ENCODE measurements around the gene BAIAP3.

DNA sequence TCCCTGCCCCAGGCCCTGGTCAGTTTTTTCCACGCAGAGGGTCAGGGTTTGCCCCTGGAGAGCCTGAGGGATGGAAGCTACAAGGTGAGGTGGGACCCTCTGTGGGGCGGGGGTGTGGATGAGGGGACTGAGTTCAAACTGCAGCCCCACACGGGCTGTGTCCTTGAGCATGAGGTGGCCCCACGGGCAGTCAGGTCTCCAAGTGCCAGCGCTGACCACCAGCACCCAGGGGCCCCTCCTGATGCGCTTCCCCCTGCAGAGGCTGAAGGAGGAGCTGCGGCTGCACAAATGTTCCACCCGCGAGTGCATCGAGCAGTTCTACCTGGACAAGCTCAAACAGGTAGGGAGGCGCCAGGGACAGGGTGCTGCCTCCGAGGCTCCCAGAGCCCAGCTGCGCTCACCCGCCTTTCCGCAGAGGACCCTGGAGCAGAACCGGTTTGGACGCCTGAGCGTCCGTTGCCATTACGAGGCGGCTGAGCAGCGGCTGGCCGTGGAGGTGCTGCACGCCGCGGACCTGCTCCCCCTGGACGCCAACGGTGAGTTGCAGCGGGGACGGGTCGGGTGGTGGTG, 13.9 kb downstream of the BAIAP3 start:
- no peak for TF ChIP-seq ZNF274 (IDR thresholded peaks at IDR 0.05; ENCODE audit: insufficient read depth, insufficient read length)
- no peak for TF ChIP-seq EP300 (IDR thresholded peaks at IDR 0.05; ENCODE audit: borderline replicate concordance in 1 of 2, control insufficient read depth in 1 of 2, low read depth in 2 of 2, low read length in 2 of 2)
- TF ChIP-seq, protein P1, sequence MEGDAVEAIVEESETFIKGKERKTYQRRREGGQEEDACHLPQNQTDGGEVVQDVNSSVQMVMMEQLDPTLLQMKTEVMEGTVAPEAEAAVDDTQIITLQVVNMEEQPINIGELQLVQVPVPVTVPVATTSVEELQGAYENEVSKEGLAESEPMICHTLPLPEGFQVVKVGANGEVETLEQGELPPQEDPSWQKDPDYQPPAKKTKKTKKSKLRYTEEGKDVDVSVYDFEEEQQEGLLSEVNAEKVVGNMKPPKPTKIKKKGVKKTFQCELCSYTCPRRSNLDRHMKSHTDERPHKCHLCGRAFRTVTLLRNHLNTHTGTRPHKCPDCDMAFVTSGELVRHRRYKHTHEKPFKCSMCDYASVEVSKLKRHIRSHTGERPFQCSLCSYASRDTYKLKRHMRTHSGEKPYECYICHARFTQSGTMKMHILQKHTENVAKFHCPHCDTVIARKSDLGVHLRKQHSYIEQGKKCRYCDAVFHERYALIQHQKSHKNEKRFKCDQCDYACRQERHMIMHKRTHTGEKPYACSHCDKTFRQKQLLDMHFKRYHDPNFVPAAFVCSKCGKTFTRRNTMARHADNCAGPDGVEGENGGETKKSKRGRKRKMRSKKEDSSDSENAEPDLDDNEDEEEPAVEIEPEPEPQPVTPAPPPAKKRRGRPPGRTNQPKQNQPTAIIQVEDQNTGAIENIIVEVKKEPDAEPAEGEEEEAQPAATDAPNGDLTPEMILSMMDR (IDR thresholded peaks at IDR 0.05 in 2 of 3, conservative IDR thresholded peaks at IDR 0.05 in 1 of 3; ENCODE audit: control insufficient read depth in 2 of 3, extremely low read depth in 1 of 3, insufficient read depth in 1 of 3, low read depth in 3 of 3, low read length in 3 of 3): no peak
- no peak for TF ChIP-seq SUZ12 (IDR thresholded peaks at IDR 0.05; ENCODE audit: unreplicated experiment)
- no peak for TF ChIP-seq HDGF (IDR thresholded peaks at IDR 0.05)
- TF ChIP-seq YBX1 (IDR thresholded peaks at IDR 0.05): no peak
- TF ChIP-seq RBBP5 (conservative IDR thresholded peaks at IDR 0.05): no peak
- peak; percentile 24; the same call in 1 of the 2 replicates for TF ChIP-seq POLR2A (IDR thresholded peaks at IDR 0.05; ENCODE audit: low read depth, low read length)
- no peak for TF ChIP-seq CHD4 (IDR thresholded peaks at IDR 0.05)
- no peak for TF ChIP-seq KAT2A (conservative IDR thresholded peaks at IDR 0.05; ENCODE audit: control insufficient read depth, low read depth, low read length)
- TF ChIP-seq FOXM1 (IDR thresholded peaks at IDR 0.05; ENCODE audit: low read depth, low read length): no peak
- TF ChIP-seq, protein P2, sequence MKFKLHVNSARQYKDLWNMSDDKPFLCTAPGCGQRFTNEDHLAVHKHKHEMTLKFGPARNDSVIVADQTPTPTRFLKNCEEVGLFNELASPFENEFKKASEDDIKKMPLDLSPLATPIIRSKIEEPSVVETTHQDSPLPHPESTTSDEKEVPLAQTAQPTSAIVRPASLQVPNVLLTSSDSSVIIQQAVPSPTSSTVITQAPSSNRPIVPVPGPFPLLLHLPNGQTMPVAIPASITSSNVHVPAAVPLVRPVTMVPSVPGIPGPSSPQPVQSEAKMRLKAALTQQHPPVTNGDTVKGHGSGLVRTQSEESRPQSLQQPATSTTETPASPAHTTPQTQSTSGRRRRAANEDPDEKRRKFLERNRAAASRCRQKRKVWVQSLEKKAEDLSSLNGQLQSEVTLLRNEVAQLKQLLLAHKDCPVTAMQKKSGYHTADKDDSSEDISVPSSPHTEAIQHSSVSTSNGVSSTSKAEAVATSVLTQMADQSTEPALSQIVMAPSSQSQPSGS (IDR thresholded peaks at IDR 0.05; ENCODE audit: low read length): no peak
